GM19324 (cell line): Measurements from ENCODE around the gene PLCB3.
"Not testable (repeated sequence)": the region's sequence is repeated elsewhere in the genome, so short reads cannot be mapped to it uniquely, and the experiment has no call there.

Source experiments
- ATAC-seq: cut with Tn5 transposase; IDR thresholded peaks from one replicate; pipeline ENCODE4 v1.9.1; 2021; ENCODE audit warnings: mild to moderate bottlenecking, moderate library complexity; ENCODE audit not compliant: unreplicated experiment, low FRiP score

The PLCB3 gene

GRCh38 chr11:64297699-64298358 is 46.5 kb downstream of the PLCB3 start:
- no peak for ATAC-seq

DNA sequence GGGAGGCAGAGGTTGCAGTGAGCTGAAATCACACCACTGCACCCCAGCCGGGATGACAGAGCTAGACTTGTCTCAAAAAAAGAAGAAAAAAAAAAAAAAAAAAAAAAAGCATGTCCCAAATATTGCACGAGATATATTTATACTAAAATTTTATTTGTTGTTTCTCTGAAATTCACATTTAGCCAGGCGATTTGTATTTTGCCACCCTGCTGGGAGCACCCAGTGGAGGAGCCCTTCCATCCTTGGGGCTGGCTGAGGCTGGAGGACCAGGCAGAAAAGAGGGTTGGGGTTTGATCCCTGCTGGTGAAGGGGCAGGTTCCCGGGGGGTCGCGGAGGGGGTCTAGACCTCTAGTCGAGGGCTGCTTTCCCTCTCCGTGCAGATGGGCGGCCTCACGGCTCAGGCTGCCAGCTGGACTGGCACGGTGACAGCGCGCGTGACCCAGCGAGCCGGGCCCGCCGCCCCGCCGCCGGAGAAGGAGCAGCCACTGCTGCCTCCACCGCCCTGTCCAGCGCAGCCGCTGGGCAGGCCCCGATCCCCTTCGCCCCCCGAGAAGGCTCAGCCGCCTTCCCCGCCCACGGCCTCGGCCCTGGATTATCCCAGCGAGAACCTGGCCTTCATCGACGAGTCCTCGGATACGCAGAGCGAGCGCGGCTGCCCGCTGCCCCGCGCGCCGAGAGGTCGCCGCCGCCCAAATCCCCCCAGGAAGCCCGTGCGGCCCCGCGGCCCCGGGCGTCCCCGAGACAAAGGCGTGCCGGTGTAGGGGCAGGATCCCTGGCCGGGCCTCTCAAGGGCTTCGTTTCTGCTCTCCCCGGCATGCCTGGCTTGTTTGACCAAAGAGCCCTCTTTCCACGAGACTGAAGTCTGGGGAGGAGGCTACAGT is 47.9 kb downstream of the PLCB3 start:
- ATAC-seq: no peak

- ATAC-seq: no peak
These were observed 48.7 kb downstream of the PLCB3 start, which contains the start of gene CATSPERZ for GRCh38 chr11:64299847-64300648. Gene CATSPERZ (plus strand): TSS chr11:64300358. CDS start chr11:64300411, 53 bp downstream.

- no peak for ATAC-seq
These were observed 52.0 kb downstream of the PLCB3 start for GRCh38 chr11:64303109-64304031.

DNA sequence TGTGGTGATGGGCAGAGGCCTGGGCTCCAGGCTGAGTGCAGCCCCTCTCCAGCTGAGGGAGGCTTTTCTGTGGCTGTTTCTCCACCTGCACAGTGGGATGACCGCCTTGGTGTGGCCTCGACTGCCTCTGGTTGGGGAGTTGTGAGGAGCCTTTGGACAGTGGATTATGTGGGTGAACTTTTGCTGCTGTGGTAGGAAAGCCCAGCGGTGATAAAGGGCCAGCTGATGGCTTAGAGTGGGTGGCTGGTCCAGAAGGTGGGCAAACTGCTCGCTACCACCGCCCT is 52.6 kb downstream of the PLCB3 start:
- no peak for ATAC-seq

DNA sequence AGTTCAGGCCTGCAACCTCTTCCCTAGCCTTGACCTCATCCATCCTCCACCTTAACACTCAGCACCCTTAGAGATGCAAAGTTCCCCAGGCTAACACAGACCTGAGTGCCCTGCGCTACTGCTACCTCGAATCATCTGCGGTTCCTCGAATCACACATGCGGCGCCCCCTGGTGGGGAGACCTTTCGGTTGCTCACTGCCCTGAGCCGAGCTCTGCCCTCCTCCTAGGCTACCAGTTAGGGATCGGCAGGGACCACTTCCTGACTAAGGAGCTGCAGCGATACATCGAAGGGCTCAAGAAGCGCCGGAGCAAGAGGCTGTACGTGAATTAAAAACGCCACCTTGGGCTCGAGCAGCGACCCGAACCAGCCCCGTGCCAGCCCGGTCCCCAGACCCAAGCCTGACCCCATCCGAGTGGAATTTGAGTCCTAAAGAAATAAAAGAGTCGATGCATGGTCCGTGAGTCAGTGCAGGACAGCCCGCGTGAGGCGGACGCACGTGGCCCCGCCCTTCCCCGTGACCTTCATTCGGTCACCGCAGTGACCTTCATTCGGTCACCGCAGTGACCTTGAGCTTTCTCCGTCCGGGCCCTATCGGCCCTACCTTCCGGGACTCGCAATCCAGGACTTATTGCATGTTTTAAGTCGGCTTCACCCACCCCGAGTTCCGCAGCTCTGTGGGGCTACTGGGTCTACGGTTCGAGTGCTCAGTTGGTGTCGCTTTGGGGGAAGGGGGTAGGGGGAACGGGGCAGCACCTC is 53.2 kb downstream of the PLCB3 start:
- peak; percentile 24 for ATAC-seq

GRCh38 chr11:64305075-64305690 is 53.9 kb downstream of the PLCB3 start, which contains the start of gene ESRRA:
Gene ESRRA (plus strand): TSS chr11:64305524. CDS start chr11:64307180, 1,656 bp downstream.
- peak; percentile 84 for ATAC-seq

- peak; percentile 31 for ATAC-seq
These were observed 54.6 kb downstream of the PLCB3 start for GRCh38 chr11:64305691-64306562.

DNA sequence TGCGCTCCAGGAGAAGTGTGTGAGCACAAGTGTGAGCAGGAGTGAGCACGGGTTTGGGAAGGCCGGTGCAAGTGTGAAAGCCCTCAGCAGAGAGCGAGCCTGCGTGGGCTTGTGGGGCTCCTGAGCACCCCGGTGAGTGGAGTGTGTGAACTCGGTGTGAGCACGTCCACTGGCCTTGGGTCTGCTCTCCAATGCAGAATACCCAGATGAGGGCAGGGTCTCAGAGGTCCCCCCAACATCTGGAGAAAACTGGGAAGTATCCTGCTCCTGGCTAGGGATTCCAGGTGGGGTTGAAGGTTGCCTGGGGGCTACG is 55.2 kb downstream of the PLCB3 start:
- ATAC-seq: no peak

DNA sequence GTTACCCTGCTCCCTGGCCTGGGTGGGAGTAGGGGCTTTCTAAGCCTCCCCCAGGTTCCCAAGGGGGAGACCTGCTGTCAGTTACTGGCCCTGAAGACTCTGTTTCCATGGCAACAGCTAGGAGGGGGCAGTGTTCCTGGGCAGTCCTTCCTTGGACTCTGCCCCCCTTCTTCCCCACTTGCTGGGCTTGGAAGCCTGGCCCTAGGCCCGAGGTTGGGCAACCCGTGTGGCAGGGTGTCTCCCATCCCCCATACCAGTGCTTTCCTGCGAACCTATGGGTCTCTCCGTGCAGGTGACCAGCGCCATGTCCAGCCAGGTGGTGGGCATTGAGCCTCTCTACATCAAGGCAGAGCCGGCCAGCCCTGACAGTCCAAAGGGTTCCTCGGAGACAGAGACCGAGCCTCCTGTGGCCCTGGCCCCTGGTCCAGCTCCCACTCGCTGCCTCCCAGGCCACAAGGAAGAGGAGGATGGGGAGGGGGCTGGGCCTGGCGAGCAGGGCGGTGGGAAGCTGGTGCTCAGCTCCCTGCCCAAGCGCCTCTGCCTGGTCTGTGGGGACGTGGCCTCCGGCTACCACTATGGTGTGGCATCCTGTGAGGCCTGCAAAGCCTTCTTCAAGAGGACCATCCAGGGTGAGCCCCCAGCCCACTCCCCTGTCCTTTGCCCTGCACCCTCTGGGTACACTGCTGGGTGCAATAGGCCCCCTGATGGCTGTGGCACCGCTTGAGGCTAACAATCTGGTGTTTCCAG is 55.7 kb downstream of the PLCB3 start:
- ATAC-seq: no peak

GRCh38 chr11:64307795-64308194 is 56.5 kb downstream of the PLCB3 start:
- ATAC-seq: not testable (repeated sequence)

GRCh38 chr11:64312947-64313346 is 61.6 kb downstream of the PLCB3 start:
- ATAC-seq: no peak

DNA sequence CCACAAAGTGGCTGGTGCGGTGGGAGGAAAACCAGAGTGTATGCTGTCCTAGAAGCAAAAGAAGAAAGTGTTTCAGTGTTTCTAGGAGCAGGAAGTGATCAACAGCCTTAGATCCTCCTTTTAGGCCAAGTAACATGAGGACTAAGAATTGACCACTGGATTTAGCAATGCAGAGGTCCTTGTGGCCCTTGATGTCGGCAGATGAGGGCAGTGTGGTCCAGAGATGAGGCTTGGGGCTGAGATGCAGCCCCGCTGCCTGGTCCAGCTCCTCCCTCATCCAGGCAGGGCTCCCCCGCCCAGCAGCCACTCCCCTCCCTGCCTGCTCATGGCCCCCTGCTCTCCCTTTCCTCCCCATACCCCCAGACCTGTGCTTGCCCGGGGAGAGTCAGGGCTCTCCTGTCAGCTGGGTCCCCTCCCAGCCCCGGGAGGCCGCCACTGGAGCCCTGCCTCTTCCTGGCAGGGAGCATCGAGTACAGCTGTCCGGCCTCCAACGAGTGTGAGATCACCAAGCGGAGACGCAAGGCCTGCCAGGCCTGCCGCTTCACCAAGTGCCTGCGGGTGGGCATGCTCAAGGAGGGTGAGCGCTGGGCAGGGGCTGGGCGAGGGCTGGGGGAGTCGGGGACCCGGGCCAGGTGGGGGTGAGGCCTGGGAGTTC is 62.3 kb downstream of the PLCB3 start:
- no peak for ATAC-seq

DNA sequence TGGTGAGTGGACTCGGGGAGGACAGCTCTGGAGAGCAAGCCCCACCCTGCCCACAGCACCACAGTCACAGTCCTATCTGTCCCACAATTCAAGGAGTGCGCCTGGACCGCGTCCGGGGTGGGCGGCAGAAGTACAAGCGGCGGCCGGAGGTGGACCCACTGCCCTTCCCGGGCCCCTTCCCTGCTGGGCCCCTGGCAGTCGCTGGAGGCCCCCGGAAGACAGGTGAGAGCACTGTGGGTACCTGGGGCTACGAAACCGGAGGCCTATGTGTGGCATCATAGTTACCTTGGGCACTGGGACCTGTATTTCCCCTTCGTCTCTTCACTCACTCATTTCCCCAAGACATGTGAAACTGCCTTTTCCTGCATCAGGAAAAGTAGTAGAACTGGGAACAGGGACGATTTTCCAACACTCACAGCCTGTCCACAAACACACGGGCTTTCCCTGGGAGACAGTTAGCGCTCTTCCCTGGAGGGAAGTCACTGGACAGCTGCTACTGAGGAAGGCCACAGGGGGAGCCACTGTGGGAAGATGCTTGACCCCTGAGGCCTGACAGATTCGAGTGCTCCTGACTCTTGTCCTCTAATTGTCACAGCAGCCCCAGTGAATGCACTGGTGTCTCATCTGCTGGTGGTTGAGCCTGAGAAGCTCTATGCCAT is 62.9 kb downstream of the PLCB3 start:
- no peak for ATAC-seq

GRCh38 chr11:64314805-64315561 is 63.7 kb downstream of the PLCB3 start:
- no peak for ATAC-seq
